Hematopoietic multipotent progenitor cell treated with erythropoietin and hydrocortisone succinate and interleukin-3 and kit ligand, for 8 days (in vitro differentiated cells): ENCODE measurements around the gene DOCK11.
A peak's percentile ranks its signal among the peaks of the same experiment; 100 is the strongest.

Experiments used
- DNase-seq: peaks from one replicate; pipeline ENCODE4 v3.0.0-alpha.2; 2015

DOCK11 gene

DNA sequence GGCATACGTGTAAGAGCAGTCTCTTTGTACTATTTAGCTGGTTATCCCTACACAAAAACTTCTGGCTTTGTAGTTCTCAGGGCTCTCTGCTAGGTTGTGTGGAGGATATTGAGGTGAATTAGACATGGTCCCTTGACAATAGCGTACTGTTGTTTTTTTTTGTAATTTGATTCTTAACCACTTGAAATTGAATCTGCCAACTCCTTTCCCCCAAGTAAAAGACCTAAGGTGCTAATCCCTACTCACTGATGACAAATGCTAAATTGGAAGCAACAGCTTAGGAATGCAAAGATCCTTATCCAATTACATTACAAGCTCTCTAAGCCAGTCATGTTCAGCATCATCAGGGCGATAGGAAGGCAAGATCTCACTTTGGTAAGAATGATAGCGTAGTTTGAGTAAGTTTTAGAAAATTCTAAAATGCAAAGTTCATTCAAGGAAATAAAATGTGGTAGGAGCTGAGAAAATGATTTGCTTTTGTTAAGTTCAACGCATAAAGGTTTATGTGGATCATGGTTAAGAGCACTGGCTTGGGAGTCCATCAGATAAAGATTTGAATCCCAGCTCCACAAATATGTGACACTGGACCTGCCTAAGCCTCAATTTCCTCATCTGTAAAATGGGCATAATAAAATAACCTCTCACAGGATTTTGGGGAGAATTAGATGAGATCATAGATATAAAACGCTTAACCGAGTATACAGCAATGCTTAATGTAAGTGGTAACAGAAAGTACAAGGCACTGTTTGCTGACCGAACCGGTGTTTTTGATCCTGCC, 39.3 kb downstream of the DOCK11 start:
- no peak for DNase-seq

- no peak for DNase-seq
Measured at GRCh38 chrX:118536204-118536603, 40.6 kb downstream of the DOCK11 start.

GRCh38 chrX:118536687-118537461, 41.3 kb downstream of the DOCK11 start:
- DNase-seq = peak; percentile 47

DNA sequence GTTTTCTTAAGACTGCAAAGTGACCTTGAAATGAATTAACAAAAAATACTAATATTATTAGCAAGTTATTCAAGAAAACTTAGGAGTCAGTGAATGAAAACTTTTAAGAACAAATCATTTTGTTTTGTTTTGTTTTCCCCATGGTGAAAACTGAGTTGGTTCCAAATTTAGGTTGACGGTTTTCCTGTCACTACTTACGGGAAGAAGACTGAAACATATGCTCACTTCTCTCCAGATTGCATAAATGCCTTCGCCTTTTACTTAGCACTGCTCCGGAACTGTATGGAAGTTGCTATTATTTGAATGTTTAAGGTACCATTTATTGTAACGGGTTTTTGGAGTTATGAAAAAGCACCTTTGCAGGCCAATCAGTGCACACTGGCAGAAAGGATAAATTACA, 42.8 kb downstream of the DOCK11 start:
- DNase-seq = no peak

DNA sequence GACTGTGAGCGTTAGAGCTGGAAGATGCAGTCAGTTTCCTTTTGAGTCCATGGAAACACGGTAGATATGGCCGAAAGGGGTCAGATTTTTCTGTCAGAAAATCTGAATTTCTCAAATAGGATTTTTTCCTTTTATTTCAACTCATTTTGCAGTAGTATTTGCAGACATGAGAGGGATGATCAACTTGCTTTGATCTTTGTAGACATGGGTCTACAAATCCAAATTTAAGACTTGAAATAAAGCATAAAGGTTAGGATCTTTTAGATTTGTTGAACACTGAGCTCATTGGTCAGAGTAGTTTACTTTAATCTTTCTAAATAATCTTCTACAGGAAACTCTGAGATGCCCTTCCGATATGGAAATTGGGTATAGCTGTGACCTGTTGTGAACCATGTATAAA, 44.7 kb downstream of the DOCK11 start:
- DNase-seq = no peak

DNA sequence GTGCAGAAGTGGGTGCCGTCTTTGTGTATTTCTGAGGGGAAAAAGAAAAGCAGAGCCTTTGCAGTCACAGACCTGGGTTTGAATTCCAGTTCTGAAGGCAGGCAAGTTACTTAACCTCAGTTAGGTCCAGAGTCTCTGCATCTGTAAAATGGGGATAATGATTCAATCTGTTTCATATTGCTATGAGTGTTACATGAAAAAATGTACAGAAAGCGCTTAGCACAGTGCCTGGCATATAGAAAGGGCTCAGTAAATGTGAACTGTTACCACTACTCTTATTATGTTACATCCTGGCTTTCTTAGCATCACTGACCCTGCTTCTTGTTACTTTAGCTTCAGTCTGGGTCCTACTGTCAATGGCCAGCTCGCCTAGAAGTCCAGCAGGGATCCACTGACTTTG, 45.9 kb downstream of the DOCK11 start:
- no peak for DNase-seq

- no peak for DNase-seq
Measured at GRCh38 chrX:118545510-118545909, 49.9 kb downstream of the DOCK11 start.

GRCh38 chrX:118548841-118549240, 53.2 kb downstream of the DOCK11 start:
- DNase-seq = no peak

- DNase-seq = no peak
Measured at GRCh38 chrX:118550792-118551191, 55.2 kb downstream of the DOCK11 start.

- no peak for DNase-seq
Measured at GRCh38 chrX:118551426-118551825, 55.8 kb downstream of the DOCK11 start.

DNA sequence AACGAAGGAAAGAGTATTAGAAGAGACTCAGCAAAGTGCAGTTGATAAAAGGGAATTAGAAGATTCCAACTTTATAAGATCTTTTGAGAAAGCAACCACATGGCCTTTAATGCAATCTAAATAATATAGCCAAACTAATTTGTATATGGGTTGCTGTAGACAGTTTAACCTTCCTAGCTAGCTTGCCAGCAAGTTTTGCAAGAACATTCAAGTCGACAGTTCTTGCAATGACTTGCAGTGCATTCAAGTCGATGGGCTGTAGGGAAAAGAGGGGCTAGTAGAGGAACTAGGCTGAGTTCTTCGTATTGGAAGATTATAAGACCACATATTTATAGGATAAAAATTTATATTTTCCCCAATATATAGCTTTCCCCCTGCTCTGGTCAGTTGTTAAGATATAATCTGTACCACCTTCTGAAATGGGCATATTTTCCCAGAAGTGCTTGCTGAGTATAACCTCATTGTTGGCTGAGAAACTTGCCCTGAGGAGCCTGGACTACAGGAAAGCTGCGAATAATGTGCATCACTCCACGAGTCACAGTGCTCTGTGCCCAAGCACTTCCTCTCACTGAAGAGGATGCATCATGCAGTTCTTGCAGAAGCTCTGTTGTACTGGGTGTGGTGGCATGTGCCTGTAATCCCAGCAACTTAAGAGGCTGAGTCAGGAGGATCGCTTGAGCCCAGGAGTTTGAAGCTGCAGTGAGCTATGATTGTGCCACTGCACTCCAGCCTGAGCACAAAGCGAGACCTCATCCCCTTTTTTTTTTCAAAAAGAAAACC, 56.7 kb downstream of the DOCK11 start:
- peak; percentile 29 for DNase-seq

DNA sequence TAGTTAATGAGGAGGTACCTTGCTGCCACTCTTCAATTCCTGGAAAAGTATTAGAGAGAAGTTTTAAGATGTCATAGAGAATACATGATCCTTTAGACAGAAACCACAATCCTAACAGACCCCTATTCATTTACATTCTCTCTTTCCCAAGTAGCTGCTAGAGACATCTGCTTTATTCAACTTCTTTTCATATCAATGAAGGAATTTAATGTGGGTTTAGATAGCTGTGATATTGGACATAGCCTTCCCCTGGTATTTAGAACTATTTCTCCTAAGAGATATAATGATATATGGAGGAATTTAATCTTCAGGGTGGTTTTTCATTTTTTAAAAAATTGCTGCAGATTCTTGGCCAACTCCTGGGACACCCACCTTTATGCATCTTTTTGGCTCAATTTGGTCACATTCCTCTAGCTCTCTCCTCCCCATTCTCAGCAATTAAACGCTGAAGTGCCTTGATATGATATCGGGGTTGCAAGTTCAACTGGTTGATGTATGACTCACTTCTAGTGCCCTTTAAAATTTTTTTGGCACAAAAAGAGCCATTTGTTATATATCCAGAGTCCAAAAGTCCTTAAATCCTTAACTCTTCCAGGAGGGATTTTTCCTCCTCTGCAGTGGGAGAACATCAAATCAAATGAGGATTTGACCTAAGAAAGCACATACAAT, 57.6 kb downstream of the DOCK11 start:
- DNase-seq = peak; percentile 45

DNA sequence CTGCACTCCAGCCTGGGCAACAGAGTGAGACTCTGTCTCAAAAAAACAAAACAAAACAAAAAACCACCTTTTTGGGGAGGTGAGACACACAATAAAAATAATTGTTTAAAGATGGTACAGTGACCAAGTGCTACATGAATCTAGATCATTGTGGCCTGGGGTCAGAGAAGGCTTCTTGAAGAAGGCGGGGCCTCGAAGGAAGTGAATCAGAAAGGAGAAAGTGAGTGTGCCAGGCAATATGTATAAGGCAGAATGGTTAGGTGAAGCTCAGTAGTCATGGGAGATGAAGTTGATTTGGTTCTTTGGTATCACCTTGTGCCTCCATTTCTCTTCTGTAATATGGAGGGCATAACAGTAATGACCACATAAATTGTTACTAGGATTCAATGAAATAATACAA, 58.9 kb downstream of the DOCK11 start:
- DNase-seq = no peak

DNA sequence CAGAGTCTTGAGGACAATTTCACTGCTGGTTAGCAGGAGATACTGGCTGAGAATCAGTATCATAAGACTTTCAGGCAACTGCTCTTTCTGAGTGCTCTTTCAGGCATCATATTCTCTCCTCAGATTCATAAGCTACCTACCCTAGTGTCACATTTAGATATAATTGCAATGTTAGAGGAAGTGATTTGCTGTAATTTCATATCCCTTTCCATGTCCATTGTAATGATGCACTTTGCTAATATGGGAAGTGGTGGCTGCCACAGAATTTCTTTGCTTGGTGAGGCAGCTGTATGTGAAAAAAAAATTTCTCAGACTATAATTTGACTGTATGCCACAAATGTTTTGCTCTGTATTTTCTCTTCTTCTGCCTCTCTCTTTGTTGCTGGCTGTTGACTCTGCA, 63.3 kb downstream of the DOCK11 start:
- DNase-seq = no peak

- no peak for DNase-seq
Measured at GRCh38 chrX:118560489-118560888, 64.9 kb downstream of the DOCK11 start.

GRCh38 chrX:118562582-118563164, 67.1 kb downstream of the DOCK11 start:
- DNase-seq = peak; percentile 51

DNA sequence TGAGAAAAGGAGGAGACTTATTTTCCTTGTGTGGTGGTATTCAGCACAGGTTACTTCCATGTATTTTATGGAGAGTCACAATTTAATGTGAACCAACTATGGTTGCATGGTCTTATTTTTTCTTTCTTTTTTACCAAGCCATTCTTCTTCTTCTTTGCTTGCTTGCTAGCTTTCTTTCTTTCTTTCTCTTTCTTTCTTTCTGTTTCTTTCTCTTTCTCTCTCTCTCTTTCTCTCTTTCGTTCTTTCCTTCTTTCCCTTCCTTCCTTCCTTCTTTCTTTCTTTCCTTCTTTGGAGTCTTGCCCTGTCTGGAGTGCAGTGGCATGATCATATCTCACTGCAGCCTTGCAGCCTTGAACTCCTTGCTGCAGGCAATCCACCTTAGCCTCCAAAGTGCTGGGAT, 68.9 kb downstream of the DOCK11 start:
- no peak for DNase-seq

DNA sequence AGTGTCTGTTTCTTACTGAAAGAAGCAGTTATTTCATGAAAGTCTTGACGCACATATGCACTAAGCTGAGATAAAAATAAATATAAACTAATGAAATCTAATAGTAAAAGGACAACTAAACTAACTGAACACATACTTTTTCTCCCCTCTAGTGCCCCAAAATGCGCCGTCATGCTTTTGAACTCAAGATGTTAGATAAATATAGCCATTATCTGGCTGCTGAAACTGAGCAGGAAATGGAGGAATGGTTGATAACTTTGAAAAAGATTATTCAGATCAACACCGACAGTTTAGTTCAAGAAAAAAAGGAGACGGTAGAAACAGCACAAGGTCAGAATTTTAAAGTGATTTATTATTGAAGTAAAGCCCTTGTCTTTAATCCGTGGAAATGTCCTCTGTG, 70.2 kb downstream of the DOCK11 start:
- DNase-seq = peak; percentile 47

DNA sequence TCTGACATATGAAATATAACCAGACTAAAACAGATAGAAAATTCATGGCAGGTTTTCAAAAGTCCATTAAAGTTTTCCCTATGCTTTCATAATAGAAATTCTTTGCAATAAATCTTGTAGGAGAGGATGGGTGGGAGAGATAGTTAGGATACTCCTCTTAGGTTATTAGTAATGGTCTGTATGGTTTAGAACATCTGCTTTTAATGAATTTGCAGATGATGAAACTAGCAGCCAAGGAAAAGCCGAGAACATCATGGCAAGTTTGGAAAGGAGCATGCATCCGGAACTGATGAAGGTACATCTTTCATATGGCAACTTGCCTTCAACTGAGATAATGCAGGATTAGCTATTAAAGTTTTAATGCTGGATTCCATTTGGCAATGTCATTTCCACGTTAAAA, 70.7 kb downstream of the DOCK11 start:
- DNase-seq = no peak

DNA sequence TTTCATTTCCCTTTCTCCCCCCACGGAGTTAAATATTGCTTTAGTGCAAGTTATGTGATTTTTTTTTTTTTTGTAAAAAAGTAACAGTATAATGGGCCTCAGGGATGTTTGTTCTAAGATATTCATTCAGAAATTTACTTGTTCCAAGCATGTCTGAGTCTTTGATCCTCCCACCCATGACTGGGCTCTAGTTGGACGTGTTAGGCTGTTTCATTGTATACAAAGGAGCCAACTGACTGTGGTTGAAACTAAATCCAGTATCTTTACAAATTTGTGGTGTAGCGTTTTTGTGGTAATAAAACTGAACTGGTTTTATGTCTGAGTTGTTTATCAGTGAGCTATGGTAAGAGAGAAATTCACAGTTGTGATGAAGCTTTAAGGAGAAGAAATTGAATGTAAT, 74.1 kb downstream of the DOCK11 start:
- DNase-seq = no peak

DNA sequence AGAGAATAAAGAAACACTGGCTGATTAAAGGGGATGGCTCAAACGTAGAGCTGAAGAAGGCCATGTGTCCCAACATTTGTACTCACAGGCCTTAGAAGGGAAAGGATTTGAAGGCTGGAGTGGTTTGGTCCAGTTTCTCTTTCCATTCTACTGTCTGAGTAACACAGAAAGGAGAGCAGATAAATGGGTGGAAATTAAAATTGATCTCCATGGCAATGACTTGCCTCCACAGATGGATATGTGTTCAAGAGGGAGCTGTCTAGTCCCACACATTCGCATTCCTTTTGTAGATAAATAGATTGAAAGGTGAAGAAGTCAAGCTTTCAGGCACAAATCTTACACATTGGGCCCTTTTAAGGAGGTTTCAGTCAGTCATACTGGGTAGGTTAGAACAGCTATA, 74.6 kb downstream of the DOCK11 start:
- DNase-seq = no peak

- no peak for DNase-seq
Measured at GRCh38 chrX:118571836-118572235, 76.2 kb downstream of the DOCK11 start.

DNA sequence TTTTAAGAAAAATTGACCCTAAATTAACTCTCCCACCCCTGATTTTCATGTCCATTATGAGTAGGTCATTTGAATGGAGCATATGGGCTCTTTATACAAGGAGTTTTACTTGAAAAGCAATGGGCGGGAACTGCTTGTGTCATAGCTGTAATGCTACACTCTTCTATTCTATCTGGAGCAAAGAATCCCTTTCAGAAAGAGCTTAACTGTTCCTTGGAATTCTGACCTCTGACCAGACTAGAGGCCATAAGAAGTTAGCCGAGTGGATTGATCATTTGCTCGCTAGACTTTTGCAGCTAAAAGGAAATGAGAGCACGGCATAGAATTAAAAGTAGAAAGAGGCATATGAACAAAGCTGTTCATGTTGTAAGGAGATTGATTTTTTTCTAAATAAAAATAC, 79.1 kb downstream of the DOCK11 start:
- DNase-seq = no peak
